Measurements from ENCODE around the gene PKP2.

PKP2 gene

DNA sequence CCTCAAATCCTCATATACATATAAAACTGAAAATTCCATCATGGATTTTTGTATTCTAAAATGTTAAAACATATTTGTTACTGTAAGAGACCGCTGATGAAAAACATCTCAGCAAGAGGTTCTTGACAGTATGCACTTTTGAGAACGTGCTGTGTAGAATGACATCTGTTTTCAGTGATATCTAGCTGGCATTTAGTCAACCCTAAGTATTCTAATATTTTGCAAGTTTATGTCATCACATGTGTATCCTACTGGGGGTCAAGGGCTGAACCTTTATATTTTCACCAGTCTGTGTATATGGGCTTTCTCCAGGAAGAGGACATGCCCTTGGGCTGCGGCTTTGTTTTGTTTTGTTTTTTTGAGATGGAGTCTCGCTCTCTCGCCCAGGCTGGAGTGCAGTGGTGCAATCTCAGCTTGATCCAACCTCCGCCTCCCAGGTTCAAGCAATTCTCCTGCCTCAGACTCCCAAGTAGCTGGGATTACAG lies 118.8 kb downstream of the PKP2 start:
- H2AK5ac ChIP-seq (ENCODE audit: low read length) = no peak overlapping the region
- H2BK12ac ChIP-seq (ENCODE audit: low read length) = no peak overlapping the region
- H3K23ac ChIP-seq (ENCODE audit: low read length) = no peak overlapping the region
- H3K4me2 ChIP-seq (ENCODE audit: low read length) = no peak overlapping the region
- no peak overlapping the region for H4K8ac ChIP-seq (ENCODE audit: low read depth, low read length)
- H3K9me3 ChIP-seq (ENCODE audit: insufficient read depth, low read depth, low read length) = no peaks in the 10 kb centered on the region
- H3K36me3 ChIP-seq (ENCODE audit: control insufficient read depth in 1 of 2, insufficient read depth in 2 of 2, low read length in 2 of 2) = no peaks in the 10 kb centered on the region
- no peaks in the 10 kb centered on the region for H3K79me2 ChIP-seq (ENCODE audit: control insufficient read depth, insufficient read depth, low read length, poor library complexity)
- no peak overlapping the region for H2AFZ ChIP-seq (ENCODE audit: insufficient read depth, low read length, poor library complexity)
- H3K4me3 ChIP-seq (ENCODE audit: low read depth, low read length) = no peak overlapping the region
- WGBS (ENCODE audit: extremely low coverage, insufficient coverage, insufficient read length) = no CpG with 5 or more reads among the region's 6 CpGs
- H3K27ac ChIP-seq (ENCODE audit: low read depth, low read length) = no peak overlapping the region
- no peak overlapping the region for H2BK5ac ChIP-seq (ENCODE audit: low read depth, low read length, poor library complexity)
- H2BK120ac ChIP-seq (ENCODE audit: insufficient read depth, low read length, poor library complexity) = no peak overlapping the region
- no peak overlapping the region for H4K91ac ChIP-seq (ENCODE audit: low read depth, low read length)
- no peak for DNase-seq
- H3K79me1 ChIP-seq (ENCODE audit: low read length) = no peaks in the 10 kb centered on the region
- H3K9ac ChIP-seq (ENCODE audit: low read length) = no peak overlapping the region
- no peaks in the 10 kb centered on the region for H3K27me3 ChIP-seq (ENCODE audit: insufficient read depth, low read length)
- no peak overlapping the region for H3K4ac ChIP-seq (ENCODE audit: low read depth, low read length)
- no peak overlapping the region for H3K18ac ChIP-seq (ENCODE audit: low read length)
- H3K14ac ChIP-seq (ENCODE audit: low read length) = no peak overlapping the region
- no peak overlapping the region for H4K12ac ChIP-seq (ENCODE audit: low read depth, low read length)
- peaks cover 0 to 4% of the 10 kb centered on the region in 2 experiments for H3K4me1 ChIP-seq (ENCODE audit: control insufficient read depth in 1 of 2, insufficient read depth in 2 of 2, low read length in 2 of 2)

GRCh38 chr12:32777159-32777558 lies 119.4 kb downstream of the PKP2 start:
- no peak overlapping the region for H4K8ac ChIP-seq (ENCODE audit: low read depth, low read length)
- no peak overlapping the region for H3K4ac ChIP-seq (ENCODE audit: low read depth, low read length)
- no peak overlapping the region for H3K18ac ChIP-seq (ENCODE audit: low read length)
- H2BK120ac ChIP-seq (ENCODE audit: insufficient read depth, low read length, poor library complexity) = no peak overlapping the region
- no peak overlapping the region for H2BK12ac ChIP-seq (ENCODE audit: low read length)
- H3K27me3 ChIP-seq (ENCODE audit: insufficient read depth, low read length) = no peaks in the 10 kb centered on the region
- H3K9ac ChIP-seq (ENCODE audit: low read length) = no peak overlapping the region
- H3K4me3 ChIP-seq (ENCODE audit: low read depth, low read length) = no peak overlapping the region
- H3K14ac ChIP-seq (ENCODE audit: low read length) = no peak overlapping the region
- no peak overlapping the region for H4K12ac ChIP-seq (ENCODE audit: low read depth, low read length)
- H3K79me1 ChIP-seq (ENCODE audit: low read length) = no peaks in the 10 kb centered on the region
- peaks cover 0 to 4% of the 10 kb centered on the region in 2 experiments for H3K4me1 ChIP-seq (ENCODE audit: control insufficient read depth in 1 of 2, insufficient read depth in 2 of 2, low read length in 2 of 2)
- WGBS (ENCODE audit: extremely low coverage, insufficient coverage, insufficient read length) = no CpG with 5 or more reads among the region's 5 CpGs
- no peak overlapping the region for H3K23ac ChIP-seq (ENCODE audit: low read length)
- H4K91ac ChIP-seq (ENCODE audit: low read depth, low read length) = no peak overlapping the region
- no peak overlapping the region for H2AFZ ChIP-seq (ENCODE audit: insufficient read depth, low read length, poor library complexity)
- no peaks in the 10 kb centered on the region for H3K79me2 ChIP-seq (ENCODE audit: control insufficient read depth, insufficient read depth, low read length, poor library complexity)
- no peaks in the 10 kb centered on the region for H3K36me3 ChIP-seq (ENCODE audit: control insufficient read depth in 1 of 2, insufficient read depth in 2 of 2, low read length in 2 of 2)
- DNase-seq = no peak
- H2AK5ac ChIP-seq (ENCODE audit: low read length) = no peak overlapping the region
- no peak overlapping the region for H3K4me2 ChIP-seq (ENCODE audit: low read length)
- no peaks in the 10 kb centered on the region for H3K9me3 ChIP-seq (ENCODE audit: insufficient read depth, low read depth, low read length)
- no peak overlapping the region for H3K27ac ChIP-seq (ENCODE audit: low read depth, low read length)
- H2BK5ac ChIP-seq (ENCODE audit: low read depth, low read length, poor library complexity) = no peak overlapping the region

DNA sequence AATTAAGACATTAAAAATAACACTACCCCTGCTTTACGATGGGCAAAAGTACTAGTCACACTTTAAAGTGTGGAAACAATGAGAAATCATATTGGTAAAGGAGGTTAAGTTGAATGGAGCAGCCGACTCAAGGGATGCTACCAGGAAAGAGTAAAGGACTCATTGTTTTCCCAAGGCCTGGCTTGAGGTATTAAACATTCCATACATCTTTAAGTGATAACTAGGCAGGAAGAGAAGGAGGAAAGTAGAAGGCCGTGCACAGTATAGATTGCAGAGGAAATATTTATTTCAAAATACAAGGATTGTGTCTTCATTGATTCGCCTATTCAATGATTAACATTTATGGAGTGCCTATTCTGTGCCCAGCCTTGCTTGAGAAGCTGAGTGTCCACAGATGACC lies 120.3 kb downstream of the PKP2 start:
- no peak overlapping the region for H3K18ac ChIP-seq (ENCODE audit: low read length)
- no peak overlapping the region for H3K4me2 ChIP-seq (ENCODE audit: low read length)
- H2AFZ ChIP-seq (ENCODE audit: insufficient read depth, low read length, poor library complexity) = no peak overlapping the region
- no peaks in the 10 kb centered on the region for H3K27me3 ChIP-seq (ENCODE audit: insufficient read depth, low read length)
- H3K9ac ChIP-seq (ENCODE audit: low read length) = no peak overlapping the region
- H3K4me1 ChIP-seq (ENCODE audit: control insufficient read depth in 1 of 2, insufficient read depth in 2 of 2, low read length in 2 of 2) = peaks cover 0 to 4% of the 10 kb centered on the region in 2 experiments
- H3K27ac ChIP-seq (ENCODE audit: low read depth, low read length) = no peak overlapping the region
- H4K91ac ChIP-seq (ENCODE audit: low read depth, low read length) = no peak overlapping the region
- no peak overlapping the region for H3K23ac ChIP-seq (ENCODE audit: low read length)
- H3K9me3 ChIP-seq (ENCODE audit: insufficient read depth, low read depth, low read length) = no peaks in the 10 kb centered on the region
- DNase-seq = peak in 1 of 2 donors; percentile 40
- H4K8ac ChIP-seq (ENCODE audit: low read depth, low read length) = no peak overlapping the region
- no peaks in the 10 kb centered on the region for H3K36me3 ChIP-seq (ENCODE audit: control insufficient read depth in 1 of 2, insufficient read depth in 2 of 2, low read length in 2 of 2)
- no peak overlapping the region for H2BK12ac ChIP-seq (ENCODE audit: low read length)
- WGBS (ENCODE audit: extremely low coverage, insufficient coverage, insufficient read length) = no CpG with 5 or more reads among the region's 4 CpGs
- H3K79me1 ChIP-seq (ENCODE audit: low read length) = no peaks in the 10 kb centered on the region
- no peak overlapping the region for H3K4ac ChIP-seq (ENCODE audit: low read depth, low read length)
- no peak overlapping the region for H2BK120ac ChIP-seq (ENCODE audit: insufficient read depth, low read length, poor library complexity)
- H3K79me2 ChIP-seq (ENCODE audit: control insufficient read depth, insufficient read depth, low read length, poor library complexity) = no peaks in the 10 kb centered on the region
- no peak overlapping the region for H3K14ac ChIP-seq (ENCODE audit: low read length)
- no peak overlapping the region for H2AK5ac ChIP-seq (ENCODE audit: low read length)
- no peak overlapping the region for H2BK5ac ChIP-seq (ENCODE audit: low read depth, low read length, poor library complexity)
- no peak overlapping the region for H4K12ac ChIP-seq (ENCODE audit: low read depth, low read length)
- no peak overlapping the region for H3K4me3 ChIP-seq (ENCODE audit: low read depth, low read length)

DNA sequence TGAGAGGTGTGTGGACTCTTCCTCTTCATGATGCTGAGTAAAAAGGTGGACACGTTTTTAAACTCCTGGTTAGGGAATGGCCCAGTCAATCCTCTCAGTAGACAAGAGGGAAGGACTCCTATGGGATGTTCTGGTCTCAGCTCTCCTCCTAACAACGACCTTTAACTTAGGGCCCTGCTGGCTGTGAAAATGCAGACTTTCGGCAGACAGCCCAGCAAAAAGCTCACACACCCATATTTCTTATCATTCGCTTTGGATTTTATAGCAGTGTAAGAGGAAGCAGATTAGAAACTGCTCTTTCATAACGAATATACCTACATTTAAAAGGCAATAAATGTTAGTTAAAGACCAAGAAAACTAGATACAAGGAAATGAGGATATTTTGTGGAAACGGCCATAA lies 122.9 kb downstream of the PKP2 start:
- no peak overlapping the region for H3K18ac ChIP-seq (ENCODE audit: low read length)
- no peak overlapping the region for H2BK12ac ChIP-seq (ENCODE audit: low read length)
- H4K8ac ChIP-seq (ENCODE audit: low read depth, low read length) = no peak overlapping the region
- peaks cover 0 to 2% of the 10 kb centered on the region in 2 experiments for H3K4me1 ChIP-seq (ENCODE audit: control insufficient read depth in 1 of 2, insufficient read depth in 2 of 2, low read length in 2 of 2)
- no peaks in the 10 kb centered on the region for H3K36me3 ChIP-seq (ENCODE audit: control insufficient read depth in 1 of 2, insufficient read depth in 2 of 2, low read length in 2 of 2)
- no peak overlapping the region for H2AK5ac ChIP-seq (ENCODE audit: low read length)
- no peak overlapping the region for H3K23ac ChIP-seq (ENCODE audit: low read length)
- no peak overlapping the region for H2AFZ ChIP-seq (ENCODE audit: insufficient read depth, low read length, poor library complexity)
- no peak overlapping the region for H4K91ac ChIP-seq (ENCODE audit: low read depth, low read length)
- H3K4ac ChIP-seq (ENCODE audit: low read depth, low read length) = no peak overlapping the region
- H4K12ac ChIP-seq (ENCODE audit: low read depth, low read length) = no peak overlapping the region
- no peak overlapping the region for H3K9ac ChIP-seq (ENCODE audit: low read length)
- no peak overlapping the region for H3K27ac ChIP-seq (ENCODE audit: low read depth, low read length)
- no peaks in the 10 kb centered on the region for H3K27me3 ChIP-seq (ENCODE audit: insufficient read depth, low read length)
- no peak overlapping the region for H3K14ac ChIP-seq (ENCODE audit: low read length)
- no peaks in the 10 kb centered on the region for H3K79me1 ChIP-seq (ENCODE audit: low read length)
- DNase-seq = no peak
- no peak overlapping the region for H2BK5ac ChIP-seq (ENCODE audit: low read depth, low read length, poor library complexity)
- no peak overlapping the region for H3K4me3 ChIP-seq (ENCODE audit: low read depth, low read length)
- H3K79me2 ChIP-seq (ENCODE audit: control insufficient read depth, insufficient read depth, low read length, poor library complexity) = no peaks in the 10 kb centered on the region
- H3K4me2 ChIP-seq (ENCODE audit: low read length) = no peak overlapping the region
- H2BK120ac ChIP-seq (ENCODE audit: insufficient read depth, low read length, poor library complexity) = no peak overlapping the region
- no peaks in the 10 kb centered on the region for H3K9me3 ChIP-seq (ENCODE audit: insufficient read depth, low read depth, low read length)
- WGBS (ENCODE audit: extremely low coverage, insufficient coverage, insufficient read length) = no CpG with 5 or more reads among the region's 6 CpGs
